ENCODE measurements around the gene FABP1.

GRCh38 chr2:88131201-88131998, 3.5 kb upstream of the FABP1 start:
- no peak for TF ChIP-seq CTCF (IDR thresholded peaks at IDR 0.05)
- TF ChIP-seq REST (IDR thresholded peaks at IDR 0.05), result no peak
- no peak for TF ChIP-seq POLR2A (IDR thresholded peaks at IDR 0.05; ENCODE audit: low read length)
- no peak for TF ChIP-seq POLR2AphosphoS2 (conservative IDR thresholded peaks at IDR 0.05; ENCODE audit: low read length)
- TF ChIP-seq PBX3 (IDR thresholded peaks at IDR 0.05), result no peak
- no peak for TF ChIP-seq RAD21 (conservative IDR thresholded peaks at IDR 0.05 in 1 of 2, IDR thresholded peaks at IDR 0.05 in 1 of 2)
- no peak for TF ChIP-seq SMC3 (IDR thresholded peaks at IDR 0.05)
- TF ChIP-seq HDAC2 (IDR thresholded peaks at IDR 0.05), result no peak
- TF ChIP-seq MAZ (IDR thresholded peaks at IDR 0.05; ENCODE audit: borderline replicate concordance, low read depth, low read length), result no peak
- TF ChIP-seq BHLHE40 (IDR thresholded peaks at IDR 0.05; ENCODE audit: low read depth, low read length), result no peak
- TF ChIP-seq MYC (IDR thresholded peaks at IDR 0.05; ENCODE audit: borderline replicate concordance, low read length), result no peak
- no peak for TF ChIP-seq CHD2 (IDR thresholded peaks at IDR 0.05; ENCODE audit: low read length, partially characterized antibody)
- no peak for TF ChIP-seq MAX (IDR thresholded peaks at IDR 0.05)
- no peak for TF ChIP-seq KDM5A (IDR thresholded peaks at IDR 0.05)
